PC-3 (cell line): ENCODE measurements around the gene DCP2. TPM values are rescaled to one million over a fixed set of nuclear protein-coding genes. Genes with fewer than 3 reads are reported as not detected.
A peak's percentile ranks its signal among the peaks of the same experiment; 100 is the strongest.

Experiments used
- ATAC-seq: fragments of 200-7000 bp; cut with Tn5 transposase; 2 replicates; pipeline ENCODE4 v1.9.1; 2020; ENCODE audit warnings: mild to moderate bottlenecking, moderate library complexity
- BruUV-seq: library from RNA; stranded (reverse); fragments of 400-500 nt; replicated peaks from 2 replicates; lab custom pipeline; 2021; lab: Mats Ljungman, UMichigan
- CTCF ChIA-PET: fragments of 300-600 bp; sonication (Branson Sonifier 250); formaldehyde crosslinking; loops from one replicate; lab custom pipeline; 2022; ENCODE audit warnings: antibody characterized with exemption; lab: Charles Lee
- POLR2A ChIA-PET: fragments of 300-600 bp; sonication (Branson Sonifier 250); formaldehyde crosslinking; loops from one replicate; lab custom pipeline; 2022; ENCODE audit warnings: antibody characterized with exemption; ENCODE audit not compliant: unreplicated experiment; lab: Charles Lee
- DNase-seq: peaks from one replicate; pipeline ENCODE4 v3.0.0-alpha.2; 2015
- H2AFZ ChIP-seq: fragments of 300-600 bp; sonication (generic); 2 replicates; pipeline ENCODE4 v1.6.0; 2016; ENCODE audit warnings: antibody characterized with exemption, low read length
- H3F3A ChIP-seq: fragments of 300-600 bp; sonication (generic); one replicate; pipeline ENCODE4 v1.6.0; 2017; ENCODE audit warnings: antibody characterized with exemption, low read length, control low read depth, mild to moderate bottlenecking; ENCODE audit not compliant: unreplicated experiment
- H3K27ac ChIP-seq: fragments of 300-600 bp; sonication (generic); 2 replicates; pipeline ENCODE4 v1.5.1; 2016; ENCODE audit warnings: mild to moderate bottlenecking, low read length
- H3K27me3 ChIP-seq: fragments of 300-600 bp; sonication (generic); 2 replicates; pipeline ENCODE4 v1.6.1; 2016; ENCODE audit warnings: low read length, mixed read lengths
- H3K36me3 ChIP-seq: fragments of 300-600 bp; sonication (generic); 2 replicates; pipeline ENCODE4 v1.6.1; 2016; ENCODE audit warnings: low read depth, mixed run types, low read length, mixed read lengths
- H3K4me1 ChIP-seq: fragments of 300-600 bp; sonication (generic); 2 replicates; pipeline ENCODE4 v1.5.1; 2016; ENCODE audit warnings: low read length; ENCODE audit not compliant: insufficient read depth
- H3K4me2 ChIP-seq: fragments of 300-600 bp; sonication (generic); 2 replicates; pipeline ENCODE4 v1.6.0; 2016; ENCODE audit warnings: low read length
- H3K4me3 ChIP-seq: fragments of 300-600 bp; sonication (generic); 2 replicates; pipeline ENCODE4 v1.5.1; 2016; ENCODE audit warnings: mild to moderate bottlenecking, low read length, mixed read lengths
- H3K79me2 ChIP-seq: fragments of 300-600 bp; sonication (generic); 2 replicates; pipeline ENCODE4 v1.6.1; 2017; ENCODE audit warnings: low read length, mixed read lengths
- H3K9ac ChIP-seq: fragments of 300-600 bp; sonication (generic); 2 replicates; pipeline ENCODE4 v1.6.0; 2016; ENCODE audit warnings: mild to moderate bottlenecking, low read length
- H3K9me2 ChIP-seq: fragments of 300-600 bp; sonication (generic); replicated peaks from 2 replicates; pipeline ENCODE4 v1.6.1; 2016; ENCODE audit warnings: mixed run types, low read length, mixed read lengths
- H3K9me3 ChIP-seq: fragments of 300-600 bp; sonication (generic); 2 replicates; pipeline ENCODE4 v1.6.1; 2016; ENCODE audit warnings: low read length, mixed read lengths
- H4K20me1 ChIP-seq: fragments of 300-600 bp; sonication (generic); 2 replicates; pipeline ENCODE4 v1.6.1; 2016; ENCODE audit warnings: low read length, mixed read lengths
- CTCF ChIP-seq: fragments of 300-600 bp; sonication (generic); conservative IDR thresholded peaks from 2 replicates; pipeline ENCODE4 v1.5.1; 2017; ENCODE audit warnings: antibody characterized with exemption, low read depth, mild to moderate bottlenecking, low read length
- EZH2 ChIP-seq: fragments of 300-600 bp; sonication (generic); IDR thresholded peaks from one replicate; pipeline ENCODE4 v1.6.1; 2017; ENCODE audit warnings: antibody characterized with exemption, mild to moderate bottlenecking, low read length; ENCODE audit not compliant: unreplicated experiment
- EZH2phosphoT487 ChIP-seq: fragments of 300-600 bp; sonication (generic); IDR thresholded peaks from 2 replicates; pipeline ENCODE4 v1.6.1; 2018; ENCODE audit warnings: mild to moderate bottlenecking, antibody characterized with exemption, low read length, borderline replicate concordance
- intact Hi-C: fragments of 100-400 bp; cut with micrococcal nuclease; formaldehyde crosslinking; loops from 2 replicates; pipeline ENCODE4 v1.9.0; 2023
- total RNA-seq: library from RNA; depleted of rRNA; stranded (reverse); fragments of >200 nt; gene quantifications from 2 replicates; pipeline ENCODE4 v1.2.3, GENCODE V29; 2014

The DCP2 gene
- total RNA-seq, 1 experiment from 2014 or later: 33.6 TPM

DNA sequence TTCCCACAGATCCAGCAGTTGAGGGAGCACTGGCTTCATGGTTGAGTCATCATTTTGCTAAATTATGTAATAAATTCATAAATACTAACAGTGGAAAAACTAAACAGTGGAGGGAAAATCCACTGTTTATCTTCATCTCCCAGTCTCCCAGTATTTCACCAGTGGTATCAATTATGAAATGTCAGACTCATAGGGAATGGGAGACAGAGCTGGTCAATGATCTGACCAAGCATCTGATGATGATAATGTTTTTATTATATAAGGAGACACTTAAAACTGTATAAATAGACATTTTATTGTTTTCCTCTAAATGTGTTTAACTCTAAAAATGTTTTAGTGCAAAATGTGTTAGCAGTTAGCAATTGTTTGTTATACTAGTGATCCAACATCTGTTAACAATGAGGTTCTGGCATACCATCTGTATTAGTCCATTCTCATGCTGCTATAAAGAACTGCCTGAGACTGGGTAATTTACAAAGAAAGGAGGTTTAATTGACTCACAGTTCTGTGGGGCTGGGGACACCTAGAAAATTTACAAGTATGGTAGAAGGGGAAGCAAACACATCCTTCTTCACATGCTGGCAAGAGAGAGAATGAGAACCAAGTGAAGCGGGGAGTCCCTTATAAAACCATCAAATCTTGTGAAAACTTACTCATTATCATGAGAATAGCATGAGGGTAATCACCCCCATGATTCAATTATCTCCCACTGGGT, 42.8 kb upstream of the DCP2 start:
- H3K27me3 ChIP-seq: no peaks in the 10 kb centered on the region
- DNase-seq (peak; percentile 11), ATAC-seq (peak; percentile 41; the same call in 1 of the 2 replicates)
- H3K36me3 ChIP-seq: no peaks in the 10 kb centered on the region
- no TSS peak for BruUV-seq
- no peak overlapping the region for H2AFZ ChIP-seq
- H3K9me3 ChIP-seq: no peaks in the 10 kb centered on the region
- no peak overlapping the region for H3K4me2 ChIP-seq
- POLR2A ChIA-PET: interaction anchor here (0.7 kb wide), 1 partner anchor 18 kb away, joined by 4 read pairs; no protein-coding TSS in a partner anchor
- no peak overlapping the region for H3K9ac ChIP-seq
- peaks cover 15% of the 10 kb centered on the region for H3K4me1 ChIP-seq
- intact Hi-C loops: no loop called here
- no peaks in the 10 kb centered on the region for H3K9me2 ChIP-seq
- no peak overlapping the region for H3K4me3 ChIP-seq
- H4K20me1 ChIP-seq: no peaks in the 10 kb centered on the region
- no peaks in the 10 kb centered on the region for H3K79me2 ChIP-seq
- H3K27ac ChIP-seq: no peak overlapping the region
- TF ChIP-seq EZH2: no peak
- TF ChIP-seq EZH2phosphoT487: no peak
- no peak for TF ChIP-seq CTCF
- H3F3A ChIP-seq: peaks cover 4% of the 10 kb centered on the region
- CTCF ChIA-PET: no interaction called here

DNA sequence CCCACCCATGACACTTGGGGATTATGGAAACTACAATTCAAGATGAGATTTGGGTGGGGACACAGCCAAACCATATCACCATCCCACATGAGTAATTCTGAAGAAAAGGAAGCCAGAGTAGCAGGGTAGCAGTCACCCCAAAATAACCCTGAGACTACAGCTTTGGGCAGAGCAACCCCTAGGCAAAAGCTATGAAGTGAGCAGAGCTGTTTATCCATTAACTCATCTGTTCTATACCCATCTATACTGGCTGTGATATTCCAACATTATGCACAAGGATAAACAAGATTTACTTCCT, 42.3 kb upstream of the DCP2 start:
- Histone ChIP-seq H3K9ac (no peak overlapping the region), H3K9me2 (no peaks in the 10 kb centered on the region), H3K9me3 (no peaks in the 10 kb centered on the region), H3K4me1 (peaks cover 12% of the 10 kb centered on the region), H3K4me3 (no peak overlapping the region), H3K36me3 (no peaks in the 10 kb centered on the region), H3K79me2 (no peaks in the 10 kb centered on the region), H3K4me2 (no peak overlapping the region), H3K27ac (no peak overlapping the region), H3K27me3 (no peaks in the 10 kb centered on the region), H4K20me1 (no peaks in the 10 kb centered on the region), H2AFZ (no peak overlapping the region), H3F3A (peaks cover under 1% of the 10 kb centered on the region)
- intact Hi-C loops: no loop called here
- ChIA-PET POLR2A (no interaction called here), CTCF (no interaction called here)
- ATAC-seq: no peak
- no peak for DNase-seq
- TF ChIP-seq EZH2phosphoT487 (no peak), CTCF (no peak), EZH2 (no peak)
- no TSS peak for BruUV-seq

DNA sequence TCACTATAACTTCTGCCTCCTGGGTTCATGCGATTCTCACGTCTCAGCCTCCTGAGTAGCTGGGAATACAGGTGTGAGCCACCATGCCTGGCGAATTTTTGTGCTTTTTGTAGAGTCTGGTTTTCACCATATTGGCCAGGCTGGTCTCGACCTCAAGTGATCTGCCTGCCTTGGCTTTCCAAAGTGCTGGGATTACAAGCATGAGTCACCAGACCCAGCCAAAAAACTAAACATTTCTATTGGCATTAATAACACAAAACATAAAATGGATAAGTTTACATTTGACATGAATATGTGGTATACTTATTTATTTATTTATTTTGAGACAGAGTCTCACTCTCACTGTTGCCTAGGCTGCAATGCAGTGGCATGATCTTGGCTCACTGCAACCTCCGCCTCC, 40.9 kb upstream of the DCP2 start:
- Histone ChIP-seq H3K9me3 (no peaks in the 10 kb centered on the region), H3K79me2 (no peaks in the 10 kb centered on the region), H3K4me3 (no peak overlapping the region), H3K27me3 (no peaks in the 10 kb centered on the region), H4K20me1 (no peaks in the 10 kb centered on the region), H3K9me2 (no peaks in the 10 kb centered on the region), H2AFZ (no peak overlapping the region), H3K27ac (no peak overlapping the region), H3K9ac (no peak overlapping the region), H3K4me1 (peaks cover 5% of the 10 kb centered on the region), H3F3A (no peaks in the 10 kb centered on the region), H3K36me3 (no peaks in the 10 kb centered on the region), H3K4me2 (no peak overlapping the region)
- no peak for TF ChIP-seq EZH2phosphoT487
- no peak for TF ChIP-seq EZH2
- no peak for TF ChIP-seq CTCF
- ATAC-seq (peak; percentile 51), DNase-seq (peak; percentile 19)
- CTCF ChIA-PET: no interaction called here
- intact Hi-C loops: loop anchor here (2.0 kb wide), 1 partner anchor 21 kb away; no protein-coding TSS in a partner anchor
- no TSS peak for BruUV-seq
- POLR2A ChIA-PET: no interaction called here
